IPS-NIHi7 (cell line): ENCODE data around the gene KSR1.
"Not testable (repeated sequence)": the region's sequence is repeated elsewhere in the genome, so short reads cannot be mapped to it uniquely, and the experiment has no call there.

ENCODE experiments used
- DNase-seq: peaks from one replicate; pipeline ENCODE4 v3.0.0; 2012; ENCODE audit warnings: mixed read lengths; ENCODE audit errors: extremely low spot score

KSR1 gene

GRCh38 chr17:27657620-27658019 lies 201.4 kb downstream of the KSR1 start:
- no peak for DNase-seq

- DNase-seq: no peak
Observed at GRCh38 chr17:27659683-27660082, 203.4 kb downstream of the KSR1 start.

DNA sequence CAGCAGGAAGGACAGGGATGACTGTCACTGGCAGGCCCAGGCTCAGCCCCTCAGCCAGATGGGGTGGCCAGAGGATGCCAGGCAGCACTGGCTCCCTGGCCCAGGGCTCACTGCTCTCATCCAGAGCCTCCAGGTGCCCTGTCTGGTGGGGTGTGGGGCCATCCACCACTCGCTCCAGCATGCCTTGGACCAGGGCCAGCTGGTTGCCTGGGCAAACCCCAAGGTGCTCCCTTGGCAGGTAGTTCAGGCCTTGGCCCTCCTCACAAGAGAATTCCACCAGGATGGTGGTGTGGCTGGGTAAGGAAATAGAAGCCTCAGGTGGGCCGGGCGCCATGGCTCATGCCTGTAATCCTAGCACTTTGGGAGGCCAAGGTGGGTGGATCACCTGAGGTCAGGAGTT lies 204.2 kb downstream of the KSR1 start:
- DNase-seq: no peak

DNA sequence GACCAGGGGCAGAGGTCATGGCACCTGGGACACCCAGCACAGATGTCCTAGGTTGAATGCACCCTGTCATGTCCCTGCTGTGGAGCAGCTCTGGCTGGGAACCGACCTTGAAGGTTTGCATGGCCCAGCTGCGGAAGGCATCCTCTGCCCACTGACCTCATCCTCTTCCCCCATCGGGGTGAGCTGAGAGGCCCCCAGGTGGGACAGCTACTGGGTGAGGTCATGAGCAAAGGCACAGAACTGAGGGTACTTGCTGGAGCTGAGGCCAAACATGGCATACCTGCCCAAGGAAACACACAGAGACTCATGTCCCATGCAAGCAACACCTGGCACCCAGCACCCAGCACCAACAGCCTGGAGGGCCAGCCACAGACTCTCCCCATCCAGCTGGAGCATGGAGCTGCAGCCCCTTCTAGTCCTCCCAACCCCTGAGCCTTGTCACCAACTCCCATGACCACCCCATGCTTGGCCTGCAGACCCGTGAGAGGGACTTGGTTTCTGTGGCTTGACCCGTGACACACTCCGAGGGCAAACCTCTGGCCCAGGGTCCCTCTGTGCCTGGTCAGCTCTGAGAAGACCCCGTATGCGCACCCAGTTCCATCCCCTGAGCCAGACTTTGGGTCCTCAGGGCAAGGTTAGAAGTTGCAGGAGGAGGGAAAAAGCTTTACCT lies 207.8 kb downstream of the KSR1 start:
- no peak for DNase-seq

GRCh38 chr17:27664606-27664965 lies 208.3 kb downstream of the KSR1 start:
- no peak for DNase-seq

DNA sequence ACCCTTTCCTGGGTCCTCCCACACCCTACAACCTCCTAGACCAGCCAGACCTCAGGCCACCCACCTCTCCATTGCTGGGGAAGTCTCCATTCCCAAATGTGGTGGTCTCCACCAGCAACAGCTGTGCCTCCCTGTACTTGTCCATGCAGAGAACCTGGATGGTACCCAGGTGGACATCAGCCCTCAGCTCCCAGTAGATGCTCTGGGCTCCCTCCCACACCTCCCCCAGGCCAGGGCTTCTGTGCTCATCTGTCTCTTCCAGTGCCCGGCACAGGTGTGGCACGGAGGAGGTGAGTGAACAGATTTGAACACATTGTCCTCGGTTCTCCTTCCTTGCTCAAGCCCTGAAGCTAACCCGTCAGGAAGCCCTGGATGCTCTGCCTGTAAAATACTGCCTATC lies 209.3 kb downstream of the KSR1 start:
- DNase-seq: no peak

- not testable (repeated sequence) for DNase-seq
Observed at GRCh38 chr17:27666270-27666669, 210.0 kb downstream of the KSR1 start.

GRCh38 chr17:27666831-27667560 lies 210.7 kb downstream of the KSR1 start:
- no peak for DNase-seq

GRCh38 chr17:27667656-27668487 lies 211.6 kb downstream of the KSR1 start:
- no peak for DNase-seq

- DNase-seq: no peak
Observed at GRCh38 chr17:27668488-27668823, 212.2 kb downstream of the KSR1 start.

GRCh38 chr17:27669136-27669535 lies 212.9 kb downstream of the KSR1 start:
- DNase-seq: no peak

GRCh38 chr17:27669850-27670249 lies 213.6 kb downstream of the KSR1 start:
- DNase-seq: no peak

DNA sequence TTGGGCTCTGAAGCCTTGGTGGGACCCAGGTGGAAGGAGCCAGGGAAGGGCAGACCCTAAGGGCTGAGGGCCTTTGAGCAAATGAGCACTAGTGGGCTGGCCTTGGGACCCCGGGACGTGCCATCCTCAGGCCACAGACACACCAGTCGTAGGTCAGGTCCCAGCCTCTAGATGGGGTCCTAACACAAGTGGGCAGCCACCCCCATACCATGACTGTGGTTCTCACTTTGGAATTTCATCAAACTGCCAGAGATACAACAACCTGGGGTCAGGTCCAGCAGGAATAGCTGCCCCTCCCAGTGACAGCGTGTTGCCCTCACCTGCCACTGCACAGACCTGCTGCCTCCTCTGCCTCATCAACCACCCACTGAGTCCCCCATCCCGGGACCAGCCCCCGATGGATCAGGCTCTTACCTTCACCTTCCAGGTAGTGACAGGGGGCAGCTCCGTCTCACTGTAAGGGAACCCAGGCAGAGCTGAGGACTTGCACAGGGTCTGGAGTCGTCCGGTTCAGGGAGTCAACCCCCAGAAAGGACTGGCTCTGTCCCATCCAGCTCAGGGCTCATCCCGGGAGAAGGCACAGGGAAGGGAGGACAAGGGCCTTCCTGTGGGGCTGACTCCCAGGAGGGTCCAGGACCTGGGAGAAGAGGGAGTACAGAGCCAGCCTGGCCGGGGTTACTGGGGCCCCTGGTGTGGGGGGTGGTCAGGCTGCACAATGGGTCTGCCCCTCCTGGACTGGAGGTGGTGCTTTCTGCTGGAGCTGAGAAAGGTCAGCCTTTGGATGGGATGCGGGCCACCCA lies 214.7 kb downstream of the KSR1 start:
- peak; percentile 24 for DNase-seq

- DNase-seq: no peak
Observed at GRCh38 chr17:27671591-27671910, 215.3 kb downstream of the KSR1 start.

- DNase-seq: not testable (repeated sequence)
Observed at GRCh38 chr17:27671977-27672480, 215.8 kb downstream of the KSR1 start.

GRCh38 chr17:27674335-27674734 lies 218.1 kb downstream of the KSR1 start:
- DNase-seq: no peak
